Measurements from ENCODE around the gene GDF10. TPM values are rescaled to one million over a fixed set of nuclear protein-coding genes. Genes with fewer than 3 reads are reported as not detected.

The GDF10 gene
- total RNA-seq, 1 experiment from 2014 or later, result not detected

- Histone ChIP-seq H3K9me3 (no peaks in the 10 kb centered on the region), H3K36me3 (no peaks in the 10 kb centered on the region), H3K27me3 (no peaks in the 10 kb centered on the region), H3K4me3 (no peak overlapping the region)
- DNase-seq, result no peak
These were observed 48.9 kb downstream of the GDF10 start for GRCh38 chr10:47348661-47349470.

- no peaks in the 10 kb centered on the region for H3K36me3 ChIP-seq
- H3K4me3 ChIP-seq, result no peak overlapping the region
- no peaks in the 10 kb centered on the region for H3K9me3 ChIP-seq
- no peaks in the 10 kb centered on the region for H3K27me3 ChIP-seq
- DNase-seq, result no peak
These were observed 49.5 kb downstream of the GDF10 start for GRCh38 chr10:47349516-47349915.

DNA sequence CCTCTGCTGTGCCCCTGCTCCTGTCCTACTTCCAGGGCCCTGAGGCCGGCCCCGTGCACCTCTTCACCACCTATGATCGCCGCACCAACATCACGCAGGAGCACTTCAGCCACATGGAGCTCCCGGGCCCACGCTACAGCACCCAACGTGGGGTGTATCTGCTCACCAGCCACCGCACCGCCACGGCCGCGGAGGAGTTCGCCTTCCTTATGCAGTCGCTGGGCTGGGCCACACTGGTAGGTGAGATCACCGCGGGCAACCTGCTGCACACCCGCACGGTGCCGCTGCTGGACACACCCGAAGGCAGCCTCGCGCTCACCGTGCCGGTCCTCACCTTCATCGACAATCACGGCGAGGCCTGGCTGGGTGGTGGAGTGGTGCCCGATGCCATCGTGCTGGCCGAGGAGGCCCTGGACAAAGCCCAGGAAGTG, 50.0 kb downstream of the GDF10 start:
- no peak overlapping the region for H3K4me3 ChIP-seq
- H3K27me3 ChIP-seq, result no peaks in the 10 kb centered on the region
- no peak for DNase-seq
- H3K9me3 ChIP-seq, result no peaks in the 10 kb centered on the region
- H3K36me3 ChIP-seq, result no peaks in the 10 kb centered on the region

DNA sequence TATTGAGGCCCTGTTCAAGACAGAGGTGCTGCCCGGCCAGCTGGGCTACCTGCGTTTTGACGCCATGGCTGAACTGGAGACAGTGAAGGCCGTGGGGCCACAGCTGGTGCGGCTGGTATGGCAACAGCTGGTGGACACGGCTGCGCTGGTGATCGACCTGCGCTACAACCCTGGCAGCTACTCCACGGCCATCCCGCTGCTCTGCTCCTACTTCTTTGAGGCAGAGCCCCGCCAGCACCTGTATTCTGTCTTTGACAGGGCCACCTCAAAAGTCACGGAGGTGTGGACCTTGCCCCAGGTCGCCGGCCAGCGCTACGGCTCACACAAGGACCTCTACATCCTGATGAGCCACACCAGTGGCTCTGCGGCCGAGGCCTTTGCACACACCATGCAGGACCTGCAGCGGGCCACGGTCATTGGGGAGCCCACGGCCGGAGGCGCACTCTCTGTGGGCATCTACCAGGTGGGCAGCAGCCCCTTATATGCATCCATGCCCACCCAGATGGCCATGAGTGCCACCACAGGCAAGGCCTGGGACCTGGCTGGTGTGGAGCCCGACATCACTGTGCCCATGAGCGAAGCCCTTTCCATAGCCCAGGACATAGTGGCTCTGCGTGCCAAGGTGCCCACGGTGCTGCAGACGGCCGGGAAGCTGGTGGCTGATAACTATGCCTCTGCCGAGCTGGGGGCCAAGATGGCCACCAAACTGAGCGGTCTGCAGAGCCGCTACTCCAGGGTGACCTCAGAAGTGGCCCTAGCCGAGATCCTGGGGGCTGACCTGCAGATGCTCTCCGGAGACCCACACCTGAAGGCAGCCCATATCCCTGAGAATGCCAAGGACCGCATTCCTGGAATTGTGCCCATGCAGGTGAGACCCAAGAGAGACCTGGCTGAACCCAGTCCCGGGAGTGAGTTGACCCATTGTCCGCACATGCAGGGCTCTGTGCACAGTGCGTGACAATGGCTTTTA, 51.0 kb downstream of the GDF10 start:
- no peaks in the 10 kb centered on the region for H3K9me3 ChIP-seq
- DNase-seq, result no peak
- H3K36me3 ChIP-seq, result no peaks in the 10 kb centered on the region
- H3K27me3 ChIP-seq, result no peaks in the 10 kb centered on the region
- H3K4me3 ChIP-seq, result no peak overlapping the region

- no peaks in the 10 kb centered on the region for H3K9me3 ChIP-seq
- no peaks in the 10 kb centered on the region for H3K27me3 ChIP-seq
- no peaks in the 10 kb centered on the region for H3K36me3 ChIP-seq
- DNase-seq, result no peak
- no peak overlapping the region for H3K4me3 ChIP-seq
These were observed 52.2 kb downstream of the GDF10 start for GRCh38 chr10:47351899-47352815.

- Histone ChIP-seq H3K36me3 (no peaks in the 10 kb centered on the region), H3K27me3 (no peaks in the 10 kb centered on the region), H3K9me3 (no peaks in the 10 kb centered on the region), H3K4me3 (no peak overlapping the region)
- DNase-seq, result no peak
These were observed 53.4 kb downstream of the GDF10 start for GRCh38 chr10:47353351-47353750.

- Histone ChIP-seq H3K27me3 (no peaks in the 10 kb centered on the region), H3K36me3 (no peaks in the 10 kb centered on the region)
- DNase-seq, result no peak
These were observed 54.2 kb downstream of the GDF10 start for GRCh38 chr10:47354165-47354564.

DNA sequence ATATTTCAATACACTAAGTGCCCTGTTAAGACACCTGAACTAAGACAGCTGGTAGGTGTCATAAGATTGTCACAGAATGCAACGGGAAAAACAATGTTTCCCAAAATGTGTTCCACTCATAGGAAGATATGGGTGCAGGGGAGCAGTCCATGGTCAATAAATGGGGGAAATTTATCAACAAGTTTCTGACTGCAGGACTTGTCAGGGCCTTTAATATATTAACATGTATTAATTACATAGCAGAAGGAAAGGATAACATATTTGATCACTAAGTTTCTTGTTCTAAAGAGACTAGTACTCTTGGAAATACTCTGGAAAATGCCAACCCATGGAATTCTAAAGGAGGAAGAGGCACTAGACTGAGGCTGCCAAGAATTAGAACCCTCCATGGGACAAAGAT, 54.9 kb downstream of the GDF10 start:
- no peak for DNase-seq
- H3K9me3 ChIP-seq, result no peaks in the 10 kb centered on the region
- H3K27me3 ChIP-seq, result no peaks in the 10 kb centered on the region
- H3K4me3 ChIP-seq, result no peak overlapping the region
- H3K36me3 ChIP-seq, result no peaks in the 10 kb centered on the region

More at GRCh38 chr10:47354165-47354564, 54.2 kb downstream of the GDF10 start:
- Histone ChIP-seq H3K4me3 (no peak overlapping the region), H3K9me3 (no peaks in the 10 kb centered on the region)

DNA sequence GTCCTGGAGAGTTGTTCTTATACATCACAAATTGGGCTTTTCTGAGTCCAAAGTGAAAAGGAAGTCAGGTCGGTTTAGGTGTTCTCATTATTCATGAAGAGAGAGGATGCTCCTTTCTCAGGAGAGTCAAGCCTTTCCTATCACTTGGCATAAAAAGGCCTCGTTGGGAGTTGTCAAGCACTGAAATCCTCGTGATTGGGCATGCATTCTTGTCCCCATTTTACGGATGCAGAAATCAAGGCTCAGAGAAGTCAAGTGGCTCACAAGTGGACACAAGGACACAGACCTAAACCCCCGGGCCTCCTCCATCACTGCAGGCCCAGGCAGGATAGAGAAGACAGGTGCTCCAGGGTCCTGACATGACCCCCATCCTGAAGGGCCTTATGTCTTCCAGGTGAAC, 56.7 kb downstream of the GDF10 start:
- Histone ChIP-seq H3K4me3 (no peak overlapping the region), H3K27me3 (no peaks in the 10 kb centered on the region), H3K9me3 (no peaks in the 10 kb centered on the region), H3K36me3 (no peaks in the 10 kb centered on the region)
- DNase-seq, result no peak

DNA sequence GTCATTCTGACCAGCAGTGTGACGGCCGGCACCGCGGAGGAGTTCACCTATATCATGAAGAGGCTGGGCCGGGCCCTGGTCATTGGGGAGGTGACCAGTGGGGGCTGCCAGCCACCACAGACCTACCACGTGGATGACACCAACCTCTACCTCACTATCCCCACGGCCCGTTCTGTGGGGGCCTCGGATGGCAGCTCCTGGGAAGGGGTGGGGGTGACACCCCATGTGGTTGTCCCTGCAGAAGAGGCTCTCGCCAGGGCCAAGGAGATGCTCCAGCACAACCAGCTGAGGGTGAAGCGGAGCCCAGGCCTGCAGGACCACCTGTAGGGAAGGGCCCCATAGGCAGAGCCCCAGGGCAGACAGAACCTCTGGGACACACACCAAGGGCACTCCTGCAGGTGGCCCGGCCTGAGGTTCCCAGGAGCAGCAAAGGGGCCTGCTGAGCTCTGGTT, 57.2 kb downstream of the GDF10 start:
- no peaks in the 10 kb centered on the region for H3K9me3 ChIP-seq
- H3K36me3 ChIP-seq, result no peaks in the 10 kb centered on the region
- no peak for DNase-seq
- no peaks in the 10 kb centered on the region for H3K27me3 ChIP-seq
- H3K4me3 ChIP-seq, result no peak overlapping the region

DNA sequence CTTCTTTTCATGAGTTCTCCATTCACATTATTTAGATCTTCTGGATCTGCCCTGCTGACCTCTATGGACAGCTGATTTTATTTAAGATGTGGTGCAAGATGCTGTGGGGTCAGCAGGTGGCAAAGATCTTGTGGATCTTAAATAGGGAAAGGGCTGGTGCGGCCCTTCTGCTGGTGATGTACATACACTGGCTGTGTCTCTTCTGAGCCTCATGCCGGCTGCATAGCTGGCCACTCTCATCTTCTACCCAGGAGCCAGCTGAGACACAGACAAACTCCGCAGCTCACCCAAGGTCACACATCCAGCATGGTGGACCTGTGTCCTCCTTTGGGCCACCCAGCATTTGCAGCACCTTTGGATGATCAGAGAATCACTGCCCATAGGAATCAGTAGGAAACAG, 57.9 kb downstream of the GDF10 start:
- DNase-seq, result no peak
- Histone ChIP-seq H3K36me3 (no peaks in the 10 kb centered on the region), H3K9me3 (no peaks in the 10 kb centered on the region), H3K4me3 (no peak overlapping the region), H3K27me3 (no peaks in the 10 kb centered on the region)

DNA sequence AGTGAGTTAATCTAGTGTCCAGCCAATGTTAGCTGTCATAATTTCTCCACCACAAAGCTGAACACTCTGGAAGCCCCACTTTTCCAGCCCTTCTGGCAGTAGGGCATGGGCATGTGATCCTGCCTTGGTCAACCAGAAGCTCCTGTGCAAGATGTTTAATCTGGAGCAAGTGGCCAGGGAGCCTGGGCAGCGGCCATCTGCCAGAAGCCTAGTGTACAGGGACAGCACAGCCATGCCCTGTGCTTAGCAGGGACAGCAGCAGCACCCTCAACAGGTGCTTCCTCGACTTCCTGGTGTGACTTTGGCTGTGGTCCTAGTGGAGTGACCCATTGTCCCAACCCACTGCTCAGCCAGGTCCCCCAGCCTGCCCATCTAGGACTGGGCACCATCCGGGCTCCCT, 58.5 kb downstream of the GDF10 start:
- H3K9me3 ChIP-seq, result no peaks in the 10 kb centered on the region
- no peaks in the 10 kb centered on the region for H3K36me3 ChIP-seq
- no peaks in the 10 kb centered on the region for H3K27me3 ChIP-seq
- no peak for DNase-seq
- no peak overlapping the region for H3K4me3 ChIP-seq

- DNase-seq, result no peak
- H3K9me3 ChIP-seq, result no peaks in the 10 kb centered on the region
- no peaks in the 10 kb centered on the region for H3K36me3 ChIP-seq
- H3K4me3 ChIP-seq, result no peak overlapping the region
- no peaks in the 10 kb centered on the region for H3K27me3 ChIP-seq
These were observed 59.1 kb downstream of the GDF10 start for GRCh38 chr10:47359101-47359500.

GRCh38 chr10:47359626-47360418, 59.8 kb downstream of the GDF10 start:
- Histone ChIP-seq H3K4me3 (no peak overlapping the region), H3K36me3 (no peaks in the 10 kb centered on the region), H3K9me3 (no peaks in the 10 kb centered on the region), H3K27me3 (no peaks in the 10 kb centered on the region)
- DNase-seq, result no peak

GRCh38 chr10:47360419-47361040, 60.5 kb downstream of the GDF10 start:
- H3K36me3 ChIP-seq, result no peaks in the 10 kb centered on the region
- no peaks in the 10 kb centered on the region for H3K27me3 ChIP-seq
- H3K9me3 ChIP-seq, result no peaks in the 10 kb centered on the region
- no peak overlapping the region for H3K4me3 ChIP-seq
- DNase-seq, result no peak

All from MG63 (cell line).